Tibial artery (tissue), 4 donors: ENCODE data around the gene FAM171A2.
"Not testable (repeated sequence)": the region's sequence is repeated elsewhere in the genome, so short reads cannot be mapped to it uniquely, and the experiment has no call there.

Experiments used
- DNase-seq, 2 donors: peaks; one replicate each; pipeline ENCODE4 v3.0.0-alpha.2; 2019
- H3K27ac ChIP-seq, 2 donors: fragments of 200-600 bp; sonication (generic) in 1 of 2; 1 replicate in 1 of 2; 2 replicates in 1 of 2; pipeline ENCODE4 v1.5.1; 2018 to 2019; ENCODE audit warnings: mild to moderate bottlenecking in 1 of 2
- H3K27me3 ChIP-seq, 2 donors: fragments of 200-600 bp; sonication (generic) in 1 of 2; one replicate each; pipeline versions ENCODE4 v1.5.1 to v1.6.0; 2016 to 2019
- H3K36me3 ChIP-seq, 3 donors: fragments of 200-600 bp; sonication (generic) in 2 of 3; one replicate each; pipeline ENCODE4 v1.5.1; 2016 to 2019; ENCODE audit warnings: mild to moderate bottlenecking in 2 of 3
- H3K4me1 ChIP-seq, 4 donors: fragments of 200-600 bp; sonication (generic) in 2 of 4; 1 replicate in 3 of 4; 2 replicates in 1 of 4; pipeline ENCODE4 v1.5.1; 2016 to 2019
- H3K4me3 ChIP-seq, 2 donors: fragments of 200-600 bp; sonication (generic) in 1 of 2; 1 replicate in 1 of 2; 2 replicates in 1 of 2; pipeline ENCODE4 v1.5.1; 2018 to 2019; ENCODE audit warnings: mild to moderate bottlenecking in 2 of 2
- H3K9me3 ChIP-seq, 3 donors: fragments of 200-600 bp; sonication (generic) in 1 of 3; one replicate each; pipeline ENCODE4 v1.5.1; 2016 to 2019
- CTCF ChIP-seq, 2 experiments: fragments of 200-600 bp in 1 of 2; fragments of 450-650 bp in 1 of 2; IDR thresholded peaks; one replicate each; pipeline ENCODE4 v1.5.1; 2017 to 2019; ENCODE audit warnings: antibody characterized with exemption in 2 of 2, mild to moderate bottlenecking in 1 of 2, moderate library complexity in 1 of 2
- intact Hi-C: fragments of 100-400 bp; cut with DNase I; formaldehyde crosslinking; loops from one replicate; pipeline ENCODE4 v1.15.0; 2023; ENCODE audit warnings: low total_unique reads

FAM171A2 gene

GRCh38 chr17:44367231-44367979 is 3.8 kb upstream of the FAM171A2 start:
- no peak for DNase-seq
- intact Hi-C loops, result no loop called here
- no peaks in the 10 kb centered on the region for H3K36me3 ChIP-seq
- H3K27me3 ChIP-seq, result peaks cover 0 to 83% of the 10 kb centered on the region in 2 donors
- H3K4me1 ChIP-seq, result peaks cover 0 to 19% (median 16%) of the 10 kb centered on the region in 4 donors
- no peaks in the 10 kb centered on the region for H3K9me3 ChIP-seq
- TF ChIP-seq CTCF (IDR thresholded peaks at IDR 0.05), result no peak
- no peak overlapping the region for H3K27ac ChIP-seq
- H3K4me3 ChIP-seq, result no peak overlapping the region

GRCh38 chr17:44365051-44365450 is 1.4 kb upstream of the FAM171A2 start:
- H3K4me3 ChIP-seq, H3K36me3 ChIP-seq, H3K9me3 ChIP-seq, intact Hi-C loops, DNase-seq, H3K27ac ChIP-seq: not testable (repeated sequence)
- Histone ChIP-seq H3K4me1 (peaks cover 0 to 20% (median 16%) of the 10 kb centered on the region in 4 donors), H3K27me3 (peaks cover 0 to 80% of the 10 kb centered on the region in 2 donors)

- no peaks in the 10 kb centered on the region for H3K36me3 ChIP-seq
- no peak for TF ChIP-seq CTCF (IDR thresholded peaks at IDR 0.05)
- peak in 1 of 2 donors; percentile 65 for DNase-seq
- no peaks in the 10 kb centered on the region for H3K9me3 ChIP-seq
- no peak overlapping the region for H3K27ac ChIP-seq
- H3K4me1 ChIP-seq, result peaks cover 0 to 20% (median 16%) of the 10 kb centered on the region in 4 donors
- intact Hi-C loops, result no loop called here
- H3K4me3 ChIP-seq, result peak overlapping the region; percentile 49 to 60
- H3K27me3 ChIP-seq, result peaks cover 0 to 61% of the 10 kb centered on the region in 2 donors
Observed at GRCh38 chr17:44362949-44363612, 572 bp downstream of the FAM171A2 start.

GRCh38 chr17:44362459-44362948 is 1.1 kb downstream of the FAM171A2 start:
- Histone ChIP-seq H3K4me3 (peak overlapping the region in 1 of 2 donors; percentile 60), H3K4me1 (peaks cover 0 to 20% (median 16%) of the 10 kb centered on the region in 4 donors), H3K27me3 (peaks cover 0 to 58% of the 10 kb centered on the region in 2 donors), H3K27ac (no peak overlapping the region), H3K36me3 (no peaks in the 10 kb centered on the region), H3K9me3 (no peaks in the 10 kb centered on the region)
- TF ChIP-seq CTCF (IDR thresholded peaks at IDR 0.05), result no peak
- DNase-seq, result peak in 1 of 2 donors; percentile 62
- intact Hi-C loops, result no loop called here

- no peak overlapping the region for H3K4me3 ChIP-seq
- peaks cover 0 to 51% of the 10 kb centered on the region in 2 donors for H3K27me3 ChIP-seq
- TF ChIP-seq CTCF (IDR thresholded peaks at IDR 0.05), result no peak
- H3K27ac ChIP-seq, result no peak overlapping the region
- peaks cover 0 to 20% (median 16%) of the 10 kb centered on the region in 4 donors for H3K4me1 ChIP-seq
- intact Hi-C loops, result no loop called here
- H3K9me3 ChIP-seq, result no peaks in the 10 kb centered on the region
- no peak for DNase-seq
- H3K36me3 ChIP-seq, result no peaks in the 10 kb centered on the region
Observed at GRCh38 chr17:44361292-44362260, 2.1 kb downstream of the FAM171A2 start.
